ENCODE measurements around the gene B3GAT3. TPM values are rescaled to one million over a fixed set of nuclear protein-coding genes. Genes with fewer than 3 reads are reported as not detected.

The B3GAT3 gene
- total and polyA plus RNA-seq, 2 of the 8 experiments (the other 6 are each of a cell fraction or from before 2014, with no cell fraction given), result 28.0 to 39.0 TPM

GRCh38 chr11:62573006-62573591 is 48.7 kb downstream of the B3GAT3 start:
- peaks cover 13% of the 10 kb centered on the region for H3K23me2 ChIP-seq (ENCODE audit: low read depth, low read length)
- peaks cover 0 to 45% of the 10 kb centered on the region in 2 experiments for H3K79me2 ChIP-seq (ENCODE audit: control insufficient read depth in 1 of 2, insufficient read depth in 2 of 2, low read length in 2 of 2)
- DNase-seq (ENCODE audit: low read depth in 1 of 2, low spot score in 2 of 2) (no peak), FAIRE-seq (no peak)
- H2AFZ ChIP-seq (ENCODE audit: low read length), result no peak overlapping the region
- H4K8ac ChIP-seq (ENCODE audit: extremely low read depth, insufficient read depth, low read length), result peak overlapping the region; percentile 96; the same call in 1 of the 2 replicates
- peak overlapping the region; percentile 73 to 85 for H3K4me2 ChIP-seq (ENCODE audit: insufficient read depth in 1 of 2, low read depth in 2 of 2, low read length in 2 of 2)
- POLR2A ChIA-PET (ENCODE audit: partially characterized antibody), result interaction anchor here (0.6 to 20.7 kb wide), 41 partner anchors 8 to 996 kb away, joined by 3 to 336 read pairs (median 4); partner anchors contain the start of genes BSCL2, C11orf98, CSKMT and GANAB
- no peak overlapping the region for H2AK5ac ChIP-seq (ENCODE audit: low read depth, low read length)
- peak overlapping the region; percentile 43 for H3K56ac ChIP-seq (replicated peaks; ENCODE audit: insufficient read length, low read depth, low read length)
- H3K4ac ChIP-seq (replicated peaks; ENCODE audit: insufficient read length, low read depth, low read length), result peak overlapping the region; percentile 76
- 2% methylated on average over 32 of the region's 33 CpGs; no CpG with 5 or more reads in 1 of the 2 experiments for WGBS, 2 experiments (ENCODE audit: extremely low coverage in 1 of 2, insufficient coverage in 1 of 2, insufficient read length in 1 of 2, insufficient replicate concordance in 2 of 2, low coverage in 1 of 2, low lambda C conversion rate in 2 of 2, missing lambda C conversion rate in 1 of 2)
- peak overlapping the region; percentile 62; the same call in 1 of the 2 replicates for H2BK5ac ChIP-seq (ENCODE audit: low read depth, low read length)
- H3K4me3 ChIP-seq (ENCODE audit: extremely low read depth in 1 of 4, insufficient read depth in 2 of 4, low read depth in 3 of 4, low read length in 4 of 4), result peak overlapping the region; percentile 90 to 100 (median 91)
- H3K18ac ChIP-seq (ENCODE audit: extremely low read depth, low read length), result peak overlapping the region; percentile 85; the same call in 1 of the 2 replicates
- peaks cover 0 to 11% (median 7%) of the 10 kb centered on the region in 4 experiments; a peak in 4 of 7 replicates for H3K4me1 ChIP-seq (replicated peaks in 1 of 4; ENCODE audit: control insufficient read depth in 3 of 4, insufficient read depth in 4 of 4, low read length in 3 of 4)
- H3K27me3 ChIP-seq (replicated peaks in 1 of 4; ENCODE audit: control insufficient read depth in 3 of 4, extremely low read depth in 1 of 4, insufficient read depth in 3 of 4, low read length in 3 of 4), result no peaks in the 10 kb centered on the region
- H3K9ac ChIP-seq (replicated peaks in 1 of 4; ENCODE audit: extremely low read depth in 1 of 4, low read depth in 3 of 4, low read length in 3 of 4), result peak overlapping the region; percentile 79 to 95 (median 94)
- H2BK12ac ChIP-seq (ENCODE audit: low read depth, low read length), result no peak overlapping the region; the same call in 1 of the 2 replicates
- no peak overlapping the region for H3K14ac ChIP-seq (ENCODE audit: insufficient read length)
- CTCF ChIA-PET (ENCODE audit: partially characterized antibody), result interaction anchor here (0.5 to 4.5 kb wide), 11 partner anchors 13 to 179 kb away, joined by 3 to 22 read pairs (median 4); partner anchors contain the start of genes EML3 and MTA2
- no peak overlapping the region for H2BK15ac ChIP-seq (ENCODE audit: low read length)
- no peak overlapping the region for H2BK20ac ChIP-seq (ENCODE audit: low read length)
- H3K36me3 ChIP-seq (ENCODE audit: control insufficient read depth in 2 of 4, insufficient read depth in 4 of 4, low read length in 3 of 4), result peaks cover 27 to 54% (median 45%) of the 10 kb centered on the region in 4 experiments
- H3K23ac ChIP-seq (ENCODE audit: insufficient read length), result no peak overlapping the region
- H4K91ac ChIP-seq (replicated peaks; ENCODE audit: insufficient read length, low read length), result peak overlapping the region; percentile 79
- H3K27ac ChIP-seq (ENCODE audit: low read depth, low read length), result peak overlapping the region; percentile 75
- H4K5ac ChIP-seq (ENCODE audit: insufficient read length, low read depth, low read length), result peak overlapping the region; percentile 96
- TF ChIP-seq ASH2L (IDR thresholded peaks at IDR 0.05; ENCODE audit: low read length) (peak; percentile 16), POU5F1 (IDR thresholded peaks at IDR 0.05; ENCODE audit: low read depth, low read length) (no peak), SIN3A (conservative IDR thresholded peaks at IDR 0.05 in 1 of 2, IDR thresholded peaks at IDR 0.05 in 1 of 2; ENCODE audit: low read depth in 1 of 2, low read length in 2 of 2) (peak in 1 of 2 experiments; percentile 2; a peak in 1 of 4 replicates), TAF7 (optimal IDR thresholded peaks at IDR 0.05; ENCODE audit: borderline replicate concordance, low read depth, low read length) (no peak), EGR1 (IDR thresholded peaks at IDR 0.05; ENCODE audit: borderline replicate concordance, low read depth, low read length) (no peak), PHF8 (conservative IDR thresholded peaks at IDR 0.05; ENCODE audit: low read depth, low read length) (no peak), KDM1A (IDR thresholded peaks at IDR 0.05; ENCODE audit: borderline replicate concordance, low read length) (no peak), SAP30 (IDR thresholded peaks at IDR 0.05; ENCODE audit: insufficient read depth, insufficient replicate concordance, low read length) (peak; percentile 81), HDAC2 (IDR thresholded peaks at IDR 0.05; ENCODE audit: borderline replicate concordance in 1 of 2, low read depth in 2 of 2, low read length in 2 of 2) (peak in 1 of 2 experiments; percentile 36; a peak in 1 of 4 replicates)
- H3K9me3 ChIP-seq (ENCODE audit: insufficient read depth in 2 of 2, low read depth in 1 of 2, low read length in 1 of 2), result no peaks in the 10 kb centered on the region
- H4K20me1 ChIP-seq (replicated peaks in 1 of 2; ENCODE audit: control insufficient read depth in 1 of 2, insufficient read depth in 2 of 2, low read length in 2 of 2), result peaks cover 0 to 18% of the 10 kb centered on the region in 2 experiments
- H3K79me1 ChIP-seq (ENCODE audit: low read depth, low read length), result 0 out of 2 replicates have a peak, but pooled peaks cover 4% of the 10 kb centered on the region
- peak overlapping the region; percentile 50 for H2BK120ac ChIP-seq (replicated peaks; ENCODE audit: low read depth, low read length)

All from H1 (cell line).